PFSK-1 (cell line): ENCODE data around the gene RNU6-7.

Source experiments
- FOXP2 ChIP-seq: optimal IDR thresholded peaks from 2 replicates; pipeline ENCODE3; 2011; ENCODE audit warnings: borderline replicate concordance, control low read depth, inconsistent platforms; ENCODE audit not compliant: insufficient read depth; ENCODE audit errors: extremely low read length, extremely low read depth
- POLR2AphosphoS5 ChIP-seq: IDR thresholded peaks from 2 replicates; pipeline ENCODE4 v1.6.1; 2012; ENCODE audit warnings: low read depth, mild to moderate bottlenecking, control low read depth, low read length, moderate library complexity
- SIN3A ChIP-seq: IDR thresholded peaks from 2 replicates; pipeline ENCODE4 v1.6.1; 2012; ENCODE audit warnings: mild to moderate bottlenecking, low read length, moderate library complexity, borderline replicate concordance; ENCODE audit not compliant: insufficient read depth
- TAF1 ChIP-seq: IDR thresholded peaks from 2 replicates; pipeline ENCODE4 v1.6.1; 2012; ENCODE audit warnings: low read length, control low read depth, borderline replicate concordance; ENCODE audit not compliant: insufficient read depth
- TF ChIP-seq, protein P1 (sequence below), 2 experiments: IDR thresholded peaks; 2 replicates each; pipeline versions ENCODE4 v1.6.1 to v1.8.0; 2011 to 2012; ENCODE audit warnings: low read depth in 2 of 2, low read length in 2 of 2, control low read depth in 1 of 2, inconsistent platforms in 1 of 2, mild to moderate bottlenecking in 1 of 2, moderate library complexity in 1 of 2; ENCODE audit not compliant: insufficient read depth in 1 of 2

The RNU6-7 gene

GRCh38 chr14:32211068-32211404 is 9.2 kb downstream of the RNU6-7 start:
- TF ChIP-seq, protein P1, sequence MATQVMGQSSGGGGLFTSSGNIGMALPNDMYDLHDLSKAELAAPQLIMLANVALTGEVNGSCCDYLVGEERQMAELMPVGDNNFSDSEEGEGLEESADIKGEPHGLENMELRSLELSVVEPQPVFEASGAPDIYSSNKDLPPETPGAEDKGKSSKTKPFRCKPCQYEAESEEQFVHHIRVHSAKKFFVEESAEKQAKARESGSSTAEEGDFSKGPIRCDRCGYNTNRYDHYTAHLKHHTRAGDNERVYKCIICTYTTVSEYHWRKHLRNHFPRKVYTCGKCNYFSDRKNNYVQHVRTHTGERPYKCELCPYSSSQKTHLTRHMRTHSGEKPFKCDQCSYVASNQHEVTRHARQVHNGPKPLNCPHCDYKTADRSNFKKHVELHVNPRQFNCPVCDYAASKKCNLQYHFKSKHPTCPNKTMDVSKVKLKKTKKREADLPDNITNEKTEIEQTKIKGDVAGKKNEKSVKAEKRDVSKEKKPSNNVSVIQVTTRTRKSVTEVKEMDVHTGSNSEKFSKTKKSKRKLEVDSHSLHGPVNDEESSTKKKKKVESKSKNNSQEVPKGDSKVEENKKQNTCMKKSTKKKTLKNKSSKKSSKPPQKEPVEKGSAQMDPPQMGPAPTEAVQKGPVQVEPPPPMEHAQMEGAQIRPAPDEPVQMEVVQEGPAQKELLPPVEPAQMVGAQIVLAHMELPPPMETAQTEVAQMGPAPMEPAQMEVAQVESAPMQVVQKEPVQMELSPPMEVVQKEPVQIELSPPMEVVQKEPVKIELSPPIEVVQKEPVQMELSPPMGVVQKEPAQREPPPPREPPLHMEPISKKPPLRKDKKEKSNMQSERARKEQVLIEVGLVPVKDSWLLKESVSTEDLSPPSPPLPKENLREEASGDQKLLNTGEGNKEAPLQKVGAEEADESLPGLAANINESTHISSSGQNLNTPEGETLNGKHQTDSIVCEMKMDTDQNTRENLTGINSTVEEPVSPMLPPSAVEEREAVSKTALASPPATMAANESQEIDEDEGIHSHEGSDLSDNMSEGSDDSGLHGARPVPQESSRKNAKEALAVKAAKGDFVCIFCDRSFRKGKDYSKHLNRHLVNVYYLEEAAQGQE (IDR thresholded peaks at IDR 0.05; ENCODE audit: insufficient read depth in 1 of 2, low read depth in 2 of 2, low read length in 2 of 2): no peak
- TF ChIP-seq POLR2AphosphoS5 (no peak), FOXP2 (no peak), SIN3A (no peak), TAF1 (no peak)

DNA sequence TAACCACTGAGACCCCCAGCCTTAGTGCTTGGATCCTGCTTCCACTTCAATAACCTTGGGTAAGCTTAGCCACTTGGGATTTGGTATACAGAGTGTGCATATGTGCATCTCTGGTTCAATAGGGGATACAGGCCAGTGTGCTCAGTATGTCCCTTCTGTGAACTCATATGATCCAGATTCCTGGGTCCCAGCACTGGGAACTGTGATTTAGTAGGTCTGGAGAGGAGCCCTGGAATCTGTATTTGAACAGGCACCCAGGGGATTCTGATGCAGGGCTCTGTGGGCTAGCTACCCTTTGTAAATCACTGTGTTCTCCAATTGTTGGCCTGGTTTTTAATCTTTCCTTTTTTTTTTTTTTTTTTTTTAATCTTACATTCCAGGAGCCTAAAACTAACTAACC is 11.0 kb downstream of the RNU6-7 start:
- no peak for TF ChIP-seq FOXP2
- TF ChIP-seq SIN3A: no peak
- TF ChIP-seq, protein P1 (IDR thresholded peaks at IDR 0.05; ENCODE audit: insufficient read depth in 1 of 2, low read depth in 2 of 2, low read length in 2 of 2): no peak
- no peak for TF ChIP-seq POLR2AphosphoS5
- TF ChIP-seq TAF1: no peak

- TF ChIP-seq FOXP2 (no peak), SIN3A (no peak), POLR2AphosphoS5 (no peak), TAF1 (no peak)
- TF ChIP-seq, protein P1 (IDR thresholded peaks at IDR 0.05; ENCODE audit: insufficient read depth in 1 of 2, low read depth in 2 of 2, low read length in 2 of 2): no peak
Measured at GRCh38 chr14:32217301-32217700, 15.5 kb downstream of the RNU6-7 start.

DNA sequence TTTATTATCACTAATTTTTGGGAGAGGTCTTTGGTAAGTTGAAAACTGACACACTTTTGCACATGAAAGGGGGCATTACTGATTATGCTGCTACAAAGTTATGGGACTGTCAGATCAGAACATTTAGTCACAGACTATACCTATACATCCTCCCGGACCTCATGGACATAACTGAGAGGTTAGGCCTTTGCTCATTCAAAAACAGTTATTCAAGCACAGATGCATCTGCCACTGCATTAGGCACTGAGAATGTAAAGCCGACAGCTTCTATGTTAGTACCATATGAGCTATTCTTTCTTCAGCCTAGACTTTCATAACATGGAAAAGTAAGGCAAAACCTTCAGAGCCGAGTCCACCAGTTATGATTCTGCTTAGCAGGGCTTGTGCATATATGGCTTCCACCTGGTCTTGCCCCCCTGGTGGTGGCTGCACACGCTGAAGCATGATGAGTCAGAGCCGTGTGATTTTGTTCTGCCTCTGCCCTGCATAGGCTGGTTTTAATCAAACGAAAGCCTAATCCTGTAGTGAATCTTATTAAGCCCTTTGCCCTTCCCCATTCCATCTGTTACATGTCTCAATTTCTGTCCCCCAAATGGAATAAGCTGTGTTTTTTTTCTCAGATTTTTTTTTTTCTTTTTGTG is 23.0 kb downstream of the RNU6-7 start:
- TF ChIP-seq SIN3A: no peak
- TF ChIP-seq, protein P1 (IDR thresholded peaks at IDR 0.05; ENCODE audit: insufficient read depth in 1 of 2, low read depth in 2 of 2, low read length in 2 of 2): no peak
- no peak for TF ChIP-seq FOXP2
- TF ChIP-seq TAF1: no peak
- TF ChIP-seq POLR2AphosphoS5: no peak

DNA sequence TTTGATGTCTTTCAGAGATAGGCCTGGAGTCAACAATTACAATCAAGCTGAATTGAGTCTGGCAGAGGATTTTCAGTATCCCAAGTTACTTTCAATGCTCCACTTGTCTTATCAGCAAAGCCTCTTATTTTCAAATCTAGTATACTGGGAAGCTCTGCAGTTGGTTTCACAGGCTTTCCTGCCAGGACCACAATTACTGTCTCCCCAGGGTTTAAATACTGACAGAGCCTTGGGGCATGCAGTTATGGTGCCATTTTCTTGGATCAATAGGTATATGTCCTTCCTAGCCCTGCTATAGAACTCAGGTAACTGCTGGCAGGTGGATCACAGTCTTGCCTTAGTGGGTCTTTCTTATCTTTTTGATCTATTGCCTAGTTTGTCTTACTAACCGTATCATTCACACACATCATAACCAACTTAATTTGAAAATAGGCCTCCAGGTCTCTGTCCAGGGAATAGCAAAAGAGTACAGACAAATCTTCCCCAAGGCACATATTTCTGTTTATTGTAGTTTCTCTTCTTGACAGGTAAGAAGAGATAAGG is 23.6 kb downstream of the RNU6-7 start:
- TF ChIP-seq SIN3A (no peak), FOXP2 (no peak), TAF1 (no peak), POLR2AphosphoS5 (no peak)
- TF ChIP-seq, protein P1 (IDR thresholded peaks at IDR 0.05; ENCODE audit: insufficient read depth in 1 of 2, low read depth in 2 of 2, low read length in 2 of 2): no peak
